GM21526 (cell line): ENCODE data around the gene GNPTG.
"Not testable (repeated sequence)": the region's sequence is repeated elsewhere in the genome, so short reads cannot be mapped to it uniquely, and the experiment has no call there.

Experiments used
- ATAC-seq: cut with Tn5 transposase; IDR thresholded peaks from one replicate; pipeline ENCODE4 v1.9.1; 2021; ENCODE audit warnings: moderate library complexity; ENCODE audit not compliant: unreplicated experiment, low FRiP score

GNPTG gene

DNA sequence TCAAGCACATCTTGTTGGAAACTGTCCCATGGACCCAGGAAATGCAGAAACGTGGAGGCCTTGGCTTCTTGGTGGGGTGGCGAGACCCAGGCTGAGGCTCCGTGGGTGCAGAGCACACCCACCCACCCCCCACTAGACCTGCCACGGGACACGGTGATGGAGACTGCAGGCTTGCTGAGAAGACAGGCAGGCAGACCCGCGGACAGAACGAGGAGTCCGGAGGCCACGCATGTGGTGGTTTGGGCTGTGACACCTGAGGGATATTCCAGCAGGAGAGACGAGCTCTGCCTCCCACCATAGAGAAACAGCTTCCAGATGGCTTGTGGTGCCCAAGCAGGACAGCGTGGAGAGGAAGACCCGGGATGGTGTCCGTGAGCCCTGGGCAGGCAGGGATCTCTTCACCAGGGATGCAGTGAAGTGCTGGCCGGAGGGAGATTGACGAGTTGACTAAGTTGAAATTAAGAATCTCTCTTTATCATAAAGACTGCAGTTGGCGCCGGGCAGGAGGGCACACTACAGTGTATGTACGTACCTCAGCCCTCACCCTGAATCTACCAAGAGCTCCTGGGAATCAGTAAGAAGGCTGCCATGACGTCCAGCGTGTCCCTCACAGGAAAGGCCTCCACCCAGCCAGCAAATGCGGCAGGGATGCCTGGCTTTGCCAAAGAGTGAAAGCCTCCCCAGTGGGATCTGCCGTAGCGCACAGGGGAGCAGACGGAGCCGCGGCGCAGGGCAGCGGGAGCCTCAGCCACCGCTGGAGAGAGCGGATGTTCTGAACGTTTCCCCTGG lies 34.1 kb upstream of the GNPTG start:
- ATAC-seq, result no peak

DNA sequence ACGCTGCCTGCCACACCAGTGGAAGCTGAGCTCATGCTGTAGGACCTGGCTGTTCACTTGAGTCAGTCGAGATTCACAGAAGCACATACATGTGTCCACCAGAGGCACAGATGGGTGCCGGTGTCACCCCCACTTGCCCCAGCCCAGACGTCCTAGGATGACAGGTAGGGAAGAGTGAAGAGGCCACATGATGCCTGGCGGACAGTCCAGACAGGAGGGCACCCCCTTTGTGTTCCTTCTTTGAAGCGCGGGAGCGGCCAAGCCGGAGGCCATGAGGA lies 33.5 kb upstream of the GNPTG start:
- no peak for ATAC-seq

DNA sequence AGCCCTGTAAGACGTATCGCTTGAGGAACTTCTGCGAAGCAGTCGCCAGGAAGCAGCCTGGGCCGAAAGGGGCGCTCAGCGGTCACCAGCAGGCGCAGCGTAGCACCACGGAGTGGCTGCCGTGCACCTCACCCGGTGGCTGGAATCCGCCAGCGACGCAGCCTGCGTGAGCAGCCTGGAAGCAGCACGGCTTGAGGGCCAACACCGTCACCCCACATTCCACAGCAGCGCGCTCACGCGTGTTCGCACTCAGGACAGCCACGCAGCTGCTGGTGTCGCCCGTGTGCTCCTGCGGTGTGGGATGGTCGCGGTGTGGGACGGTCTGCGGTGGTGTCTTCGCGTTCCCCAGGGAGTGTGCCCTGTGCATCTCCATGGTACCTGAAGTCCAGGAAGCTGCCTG lies 32.7 kb upstream of the GNPTG start:
- ATAC-seq, result no peak

DNA sequence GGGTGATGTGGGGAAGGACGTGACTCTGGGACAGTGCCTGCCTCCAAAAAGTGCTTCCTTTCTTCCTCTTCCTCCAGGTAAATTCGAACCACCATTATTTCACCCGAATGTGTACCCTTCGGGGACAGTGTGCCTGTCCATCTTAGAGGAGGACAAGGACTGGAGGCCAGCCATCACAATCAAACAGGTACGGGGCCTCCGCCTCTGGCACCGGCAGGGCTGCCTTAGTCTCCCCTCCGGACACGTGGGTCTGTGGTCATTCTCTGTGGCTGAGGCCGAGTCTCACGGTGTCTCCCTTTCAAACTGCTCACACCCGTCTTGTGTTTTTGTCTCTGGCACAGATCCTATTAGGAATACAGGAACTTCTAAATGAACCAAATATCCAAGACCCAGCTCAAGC lies 31.6 kb upstream of the GNPTG start:
- no peak for ATAC-seq

DNA sequence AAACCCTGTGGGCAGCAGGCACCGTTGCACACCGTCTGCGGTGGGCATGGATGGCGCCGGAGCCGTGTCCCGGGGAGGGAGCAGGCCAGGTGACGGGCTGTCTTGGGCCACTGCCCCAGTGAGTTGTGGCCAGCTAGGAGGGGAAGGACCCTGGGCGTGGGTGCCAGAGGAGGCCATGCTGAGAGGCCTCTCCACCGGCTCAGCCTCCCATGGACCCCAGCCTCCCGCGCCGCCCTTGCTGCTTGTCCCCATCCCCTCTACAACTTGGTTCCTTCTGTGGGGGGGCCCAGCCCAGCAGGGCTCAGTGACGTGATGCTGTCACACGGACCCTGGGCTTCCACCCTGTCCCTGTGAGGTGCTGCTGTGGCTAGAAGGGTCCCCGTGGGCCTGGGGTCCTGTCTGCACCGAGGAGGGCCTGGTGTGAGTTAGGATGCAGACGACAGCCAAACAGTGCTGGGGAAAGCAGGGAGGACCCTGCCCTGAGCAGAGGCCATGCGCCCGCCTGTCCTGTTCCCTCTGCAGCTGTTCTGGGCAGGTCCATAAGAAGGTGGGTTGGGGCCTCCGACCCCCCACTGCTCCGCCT lies 31.0 kb upstream of the GNPTG start:
- no peak for ATAC-seq

DNA sequence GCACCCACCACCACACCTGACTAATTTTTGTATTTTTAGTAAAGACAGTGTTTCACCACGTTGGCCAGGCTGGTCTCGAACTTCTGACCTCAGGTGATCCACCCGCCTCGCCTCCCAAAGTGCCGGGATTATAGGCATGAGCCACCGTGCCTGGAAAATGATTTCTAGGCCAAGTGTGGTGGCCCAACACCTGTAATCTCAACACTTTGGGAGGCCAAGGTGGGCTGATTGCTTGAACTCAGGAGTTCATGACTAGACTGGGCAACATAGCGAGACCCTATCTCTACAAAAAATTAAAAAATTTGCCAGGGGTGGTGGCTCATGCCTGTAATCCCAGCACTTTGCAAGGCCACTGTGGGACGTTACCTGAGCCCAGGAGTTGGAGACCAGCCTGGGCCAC lies 29.3 kb upstream of the GNPTG start:
- no peak for ATAC-seq

DNA sequence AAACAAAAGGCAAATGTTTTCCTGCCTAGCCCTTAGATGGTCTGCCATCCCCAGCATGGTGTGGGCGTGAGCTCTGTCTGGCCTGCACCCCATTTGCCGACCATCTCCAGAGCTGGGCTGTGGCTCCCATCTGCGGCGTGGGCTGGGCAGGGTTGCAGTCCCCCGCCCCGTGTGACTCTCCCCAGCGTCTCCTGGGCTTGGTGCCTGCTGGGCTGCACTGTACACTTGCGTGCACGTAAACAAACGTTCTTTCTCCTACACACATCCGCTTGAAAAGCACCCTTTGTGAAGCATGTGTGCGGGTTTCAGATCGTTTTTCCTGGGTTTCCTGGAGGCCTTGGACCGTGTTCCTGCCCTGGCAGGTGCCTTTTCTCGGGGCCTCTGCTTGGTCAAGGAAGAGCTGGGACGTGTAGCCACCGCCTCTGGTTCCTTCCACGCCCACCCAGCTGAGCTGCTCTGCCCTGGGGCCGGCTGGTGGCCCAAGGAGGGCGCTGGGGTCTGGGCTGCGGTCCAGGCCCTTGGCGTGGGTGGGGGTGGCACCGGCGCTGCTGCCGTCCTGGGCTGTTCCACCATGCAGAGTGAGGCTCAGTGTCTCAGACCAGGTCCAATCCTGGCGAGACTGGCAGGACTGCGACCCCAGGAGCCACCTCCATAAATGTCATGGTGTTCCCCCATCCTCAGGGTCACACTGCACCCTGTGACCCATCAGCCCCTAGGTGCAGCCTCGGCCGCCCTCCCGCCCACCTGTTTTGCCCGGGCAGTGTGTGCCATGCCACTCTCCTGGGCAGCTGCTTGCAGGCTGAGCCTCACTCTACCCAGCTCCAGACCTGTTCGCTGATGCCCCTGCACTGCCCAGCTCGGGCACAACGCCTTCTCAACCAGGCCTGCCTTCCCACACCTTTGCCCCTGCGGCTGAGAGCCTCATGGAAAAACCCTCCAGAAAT lies 28.2 kb upstream of the GNPTG start:
- ATAC-seq, result no peak

DNA sequence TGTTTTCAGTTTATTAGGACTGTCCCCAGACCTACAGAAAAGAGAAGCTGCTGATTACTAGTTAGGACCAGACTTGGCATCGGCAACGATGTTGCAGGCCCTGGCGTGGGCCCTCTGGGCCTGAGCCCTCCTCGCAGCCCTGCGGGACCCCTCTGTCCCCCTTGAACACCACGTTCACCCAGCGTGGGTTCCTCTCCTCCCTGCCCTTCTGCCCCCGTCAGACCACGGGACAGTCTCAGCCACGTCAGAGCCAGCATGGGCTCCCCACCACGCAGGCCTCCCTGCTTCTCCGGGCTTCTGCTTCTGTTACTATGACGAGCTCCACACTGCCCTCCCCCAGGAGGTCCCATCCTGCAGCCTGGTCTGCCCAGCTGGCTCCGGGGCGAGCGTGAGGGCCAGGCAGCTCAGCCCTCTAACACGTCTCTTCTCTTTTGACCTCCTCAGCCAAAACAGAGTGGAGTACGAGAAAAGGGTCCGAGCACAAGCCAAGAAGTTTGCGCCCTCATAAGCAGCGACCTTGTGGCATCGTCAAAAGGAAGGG lies 27.4 kb upstream of the GNPTG start:
- no peak for ATAC-seq

DNA sequence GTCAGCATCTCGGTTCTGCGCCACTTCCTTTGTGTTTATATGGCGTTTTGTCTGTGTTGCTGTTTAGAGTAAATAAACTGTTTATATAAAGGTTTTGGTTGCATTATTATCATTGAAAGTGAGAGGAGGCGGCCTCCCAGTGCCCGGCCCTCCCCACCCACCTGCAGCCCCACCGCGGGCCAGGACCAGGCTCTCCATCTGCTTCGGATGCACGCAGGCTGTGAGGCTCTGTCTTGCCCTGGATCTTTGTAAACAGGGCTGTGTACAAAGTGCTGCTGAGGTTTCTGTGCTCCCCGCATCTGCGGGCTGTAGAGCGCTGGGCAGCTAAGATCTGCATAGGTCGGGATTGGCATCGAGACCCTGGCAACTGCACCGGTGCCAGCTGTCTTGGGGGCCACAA lies 26.5 kb upstream of the GNPTG start:
- ATAC-seq, result no peak

DNA sequence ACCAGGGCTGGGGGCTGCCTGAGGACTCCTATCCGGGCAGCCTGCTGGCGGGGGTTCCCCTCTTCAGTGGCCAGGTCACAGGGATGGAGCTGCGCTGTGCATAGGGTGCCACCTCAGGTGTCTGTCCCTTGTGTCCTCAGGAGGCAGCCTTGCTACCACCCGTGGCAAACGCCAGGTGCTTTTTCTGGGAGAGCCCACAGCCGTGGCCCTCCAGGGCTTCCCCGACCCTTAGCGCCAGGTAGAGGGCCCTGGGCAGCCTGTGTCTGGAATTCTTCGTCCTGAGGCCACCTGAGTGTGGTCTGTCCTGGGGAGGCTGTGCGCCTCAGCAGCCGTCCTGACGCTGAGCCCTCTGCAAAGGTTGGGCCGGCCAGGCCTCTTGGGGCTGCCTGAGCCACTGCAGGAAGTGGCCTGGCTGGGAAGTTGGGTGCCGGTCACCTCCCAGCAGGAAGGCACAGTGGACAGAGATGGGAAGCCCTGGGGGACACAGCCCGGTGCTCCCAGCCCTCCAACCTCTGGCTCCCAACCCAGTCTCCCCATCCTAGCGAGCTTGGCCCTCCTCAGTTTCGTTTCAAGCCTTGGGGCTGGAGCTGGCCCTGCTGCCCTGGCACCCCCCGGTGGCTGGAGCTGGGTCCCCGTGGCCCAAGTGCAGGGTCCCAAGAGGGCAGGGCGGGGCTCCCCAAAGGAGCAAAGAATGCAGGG lies 25.9 kb upstream of the GNPTG start:
- ATAC-seq, result no peak

DNA sequence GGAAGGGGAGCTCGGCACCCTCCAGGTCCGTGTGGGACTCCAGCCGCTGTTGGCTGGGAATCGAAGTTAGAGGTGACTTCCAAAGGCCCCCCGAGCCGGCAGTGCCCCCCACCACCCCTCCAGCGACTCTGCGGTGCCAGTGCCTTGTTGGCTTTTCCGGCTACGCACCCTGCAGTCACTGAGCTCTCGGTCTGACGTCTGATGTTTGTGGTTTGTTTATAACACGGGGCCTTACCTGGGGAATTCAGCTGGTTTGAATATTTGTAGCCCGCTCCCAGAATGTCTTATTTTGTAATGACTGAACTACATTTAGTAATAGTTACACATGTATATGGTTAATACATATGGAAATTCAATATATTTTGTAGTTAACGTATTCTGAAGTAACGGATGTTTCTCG lies 25.3 kb upstream of the GNPTG start:
- no peak for ATAC-seq

DNA sequence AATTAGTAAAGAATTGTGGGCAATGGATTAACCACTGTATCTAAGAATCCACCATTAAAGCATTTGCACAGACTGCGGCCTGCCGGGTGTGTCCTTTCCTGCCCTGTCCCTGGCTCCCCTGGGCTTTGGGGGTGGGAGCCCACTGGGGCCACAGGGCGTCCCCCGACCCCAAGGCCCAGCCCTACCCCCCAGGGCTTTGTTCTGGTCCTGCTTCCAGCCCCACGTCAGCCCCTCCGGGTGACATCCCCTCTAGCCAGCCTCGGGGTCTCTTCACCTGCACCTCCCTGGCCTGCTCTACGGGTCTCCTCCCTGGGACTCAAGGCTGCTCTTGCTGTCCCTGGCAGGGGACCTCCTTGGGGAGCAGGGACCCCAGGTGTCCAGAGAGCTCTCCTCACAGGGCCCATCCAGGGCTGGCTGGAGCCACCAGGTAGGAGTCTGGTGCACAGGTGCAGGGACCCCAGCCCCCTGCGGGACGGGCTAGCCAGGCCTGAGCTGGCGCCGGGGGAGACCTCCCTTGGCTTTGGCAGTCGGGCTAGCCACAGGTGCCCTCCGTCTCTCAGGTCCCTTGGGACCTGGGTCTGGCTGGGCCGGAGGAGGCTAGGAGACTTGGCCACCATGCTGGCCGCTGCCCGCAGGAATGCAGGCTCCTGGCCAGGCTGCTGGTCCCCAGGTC lies 24.6 kb upstream of the GNPTG start:
- no peak for ATAC-seq

DNA sequence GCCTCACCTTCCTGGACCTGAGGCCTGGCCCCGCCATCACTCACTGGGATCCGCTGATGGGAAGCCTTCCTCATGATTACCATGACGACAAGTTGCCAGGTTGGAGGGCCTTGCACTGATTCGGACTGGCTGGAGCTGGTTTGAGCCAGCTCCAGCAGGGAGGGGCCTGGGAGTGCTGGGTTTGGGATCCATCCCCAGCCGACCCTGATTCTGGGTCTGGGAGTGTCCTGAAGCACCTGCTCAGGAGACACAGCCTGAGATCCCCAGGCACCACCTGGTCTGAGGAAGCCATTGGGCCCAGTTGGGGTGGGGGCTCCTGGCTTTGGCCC lies 24.1 kb upstream of the GNPTG start:
- ATAC-seq, result no peak

DNA sequence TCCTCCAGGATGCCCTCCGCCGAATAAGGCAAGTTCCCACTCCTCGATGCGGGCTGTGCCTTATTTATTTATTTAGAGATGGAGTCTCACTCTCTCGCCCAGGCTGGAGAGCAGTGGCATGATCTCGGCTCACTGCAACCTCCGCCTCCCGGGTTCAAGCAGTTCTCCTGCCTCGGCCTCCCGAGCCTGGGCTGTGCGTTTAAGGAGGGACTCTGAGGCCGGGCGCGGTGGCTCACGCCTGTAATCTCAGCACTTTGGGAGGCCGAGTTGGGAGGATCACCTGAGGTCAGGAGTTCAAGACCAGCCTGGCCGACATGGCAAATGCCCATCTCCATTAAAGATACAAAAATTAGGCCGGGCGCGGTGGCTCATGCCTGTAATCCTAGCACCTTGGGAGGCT lies 23.6 kb upstream of the GNPTG start:
- ATAC-seq, result not testable (repeated sequence)

DNA sequence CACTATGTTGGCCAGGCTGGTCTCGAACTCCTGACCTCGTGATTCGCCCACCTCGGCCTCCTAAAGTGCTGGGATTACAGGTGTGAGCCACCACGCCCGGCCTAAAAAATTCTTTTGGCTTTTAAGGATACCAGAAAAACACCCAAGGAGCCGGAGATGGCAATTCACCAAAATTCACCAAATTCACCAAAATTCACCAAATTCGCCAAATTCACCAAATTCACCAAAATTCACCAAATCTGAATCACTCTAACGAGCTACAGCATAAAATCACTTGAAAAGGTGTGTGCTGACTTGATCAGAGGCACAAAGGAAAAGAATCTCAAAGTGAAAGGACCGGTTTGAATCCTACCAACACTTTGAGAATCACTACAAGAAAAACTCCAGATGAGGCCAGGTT lies 22.8 kb upstream of the GNPTG start:
- ATAC-seq, result not testable (repeated sequence)

DNA sequence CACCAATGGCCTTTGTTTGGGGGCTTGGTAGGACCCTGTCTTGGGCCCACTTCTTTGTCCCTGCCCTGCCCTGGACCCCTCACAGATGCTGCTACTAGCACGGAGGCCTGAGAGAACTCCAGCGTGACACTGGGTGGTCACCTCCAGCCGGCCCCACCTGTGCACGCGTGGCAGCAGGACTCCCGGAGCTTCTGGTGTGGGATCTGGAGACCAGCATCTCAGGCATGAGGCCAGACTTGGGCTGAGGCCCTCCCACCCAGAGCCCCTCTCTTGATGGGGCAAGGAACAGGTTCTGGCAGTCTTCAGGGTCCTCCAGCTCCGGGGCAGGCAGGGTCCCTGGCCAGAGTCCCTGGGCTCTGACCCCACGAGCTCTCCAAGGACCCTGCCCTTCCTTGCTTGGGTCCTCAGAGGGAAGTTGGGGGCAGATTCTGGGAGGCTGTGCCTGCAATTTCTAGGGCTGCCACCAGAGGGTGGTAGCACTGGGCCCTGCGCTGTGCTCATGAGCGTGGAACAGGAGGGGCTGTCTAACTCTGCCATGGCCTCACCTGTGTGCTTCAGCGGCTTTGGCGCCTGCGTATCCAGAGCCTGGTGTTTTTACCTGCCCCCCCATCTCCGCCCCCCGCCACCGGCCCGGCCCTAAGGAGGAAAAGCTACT lies 21.3 kb upstream of the GNPTG start:
- ATAC-seq, result no peak

DNA sequence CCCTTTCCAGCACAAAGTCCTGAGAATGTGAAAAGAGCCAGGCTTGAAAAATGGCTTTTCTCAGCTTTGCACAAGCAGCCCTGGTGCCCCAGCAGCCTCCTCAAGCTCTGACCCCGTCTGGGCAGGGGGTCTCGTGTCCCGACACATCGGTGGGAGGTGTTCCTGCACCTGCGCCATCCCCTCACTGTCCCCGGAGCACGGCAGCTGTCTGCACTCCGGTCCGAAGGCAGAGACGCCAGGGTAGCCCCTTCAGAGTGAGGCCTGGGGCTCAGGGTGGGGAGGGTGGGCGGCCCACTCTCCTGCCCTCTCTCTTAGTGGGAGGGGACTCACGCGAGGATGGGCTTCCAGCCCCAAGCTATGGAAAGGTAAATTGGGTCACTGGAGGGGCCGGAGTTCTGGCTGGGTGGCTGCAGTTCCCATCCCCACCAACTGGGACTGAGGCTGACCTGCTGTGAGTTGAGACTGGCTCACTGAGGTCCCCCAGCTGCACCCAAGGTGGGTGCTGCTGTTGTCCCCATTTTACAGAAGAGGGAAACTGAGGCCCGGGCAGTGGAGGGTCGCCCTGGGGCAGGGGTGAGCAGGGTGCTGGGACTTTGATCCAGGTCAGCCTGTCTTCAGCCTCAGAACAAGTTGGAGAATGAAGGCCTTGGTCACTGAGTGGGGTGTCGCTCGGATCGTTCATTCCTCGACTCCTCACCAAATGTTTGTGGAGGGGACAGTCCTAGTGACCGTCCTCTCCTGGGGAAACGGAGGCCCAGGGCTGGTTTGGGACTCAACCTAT lies 20.6 kb upstream of the GNPTG start:
- ATAC-seq, result no peak

DNA sequence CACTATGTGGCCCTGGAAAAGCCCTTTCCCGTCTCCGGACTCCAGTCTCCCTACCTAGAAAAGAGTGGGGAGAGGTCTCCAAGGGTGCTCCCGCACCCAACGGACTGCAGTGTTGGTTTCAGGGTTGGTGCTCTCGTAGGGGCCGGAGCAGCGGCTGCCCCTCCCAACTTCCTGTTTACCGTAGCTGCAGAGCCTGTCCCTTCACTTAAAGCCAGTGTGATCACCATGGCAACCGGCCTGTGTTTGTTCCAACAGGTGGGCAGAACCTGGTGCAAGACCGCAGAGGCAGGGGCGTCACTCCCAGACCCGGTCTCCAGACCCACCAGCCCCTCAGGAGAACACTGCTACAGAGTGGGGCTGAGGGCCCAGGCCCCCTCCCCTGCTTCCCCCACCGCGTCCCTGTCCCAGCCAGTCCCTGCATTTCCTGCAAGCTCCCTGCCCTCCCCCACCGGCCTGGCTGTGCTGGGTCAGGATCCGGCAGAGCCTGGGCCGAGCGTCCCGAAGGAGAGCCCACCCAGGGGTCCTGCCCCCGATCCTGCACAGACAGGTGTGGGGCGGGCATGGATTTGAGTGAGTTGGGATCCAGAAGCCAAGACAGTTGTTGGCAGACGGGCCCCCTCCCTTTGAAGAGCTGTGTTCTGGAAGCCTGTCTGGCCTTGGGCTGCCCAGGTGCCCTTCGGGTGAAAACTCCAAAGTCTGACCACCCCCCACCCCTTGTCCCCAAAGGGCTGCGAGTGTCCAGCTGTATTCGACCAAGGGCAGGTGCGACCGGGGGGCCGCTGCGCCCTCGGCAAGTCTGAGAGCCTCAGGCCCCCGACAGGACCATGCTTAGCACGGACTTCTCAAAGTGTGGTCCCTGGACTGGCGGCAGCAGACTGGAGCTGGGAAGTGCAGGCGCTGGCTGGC lies 19.8 kb upstream of the GNPTG start:
- ATAC-seq, result no peak
